Stimulated activated CD8-positive, alpha-beta memory T cell treated with anti-CD3 and anti-CD28 coated beads, Interleukin-4, amount 100 ng/mL, for 1 hour (primary cell): ENCODE results near the gene CEP152.
"Not testable (repeated sequence)": the region's sequence is repeated elsewhere in the genome, so short reads cannot be mapped to it uniquely, and the experiment has no call there.

Experiments used
- DNase-seq, 2 donors: peaks; one replicate each; pipeline ENCODE4 v3.0.0-alpha.2; 2020; ENCODE audit warnings: low read depth in 2 of 2, low spot score in 1 of 2

Gene CEP152

DNA sequence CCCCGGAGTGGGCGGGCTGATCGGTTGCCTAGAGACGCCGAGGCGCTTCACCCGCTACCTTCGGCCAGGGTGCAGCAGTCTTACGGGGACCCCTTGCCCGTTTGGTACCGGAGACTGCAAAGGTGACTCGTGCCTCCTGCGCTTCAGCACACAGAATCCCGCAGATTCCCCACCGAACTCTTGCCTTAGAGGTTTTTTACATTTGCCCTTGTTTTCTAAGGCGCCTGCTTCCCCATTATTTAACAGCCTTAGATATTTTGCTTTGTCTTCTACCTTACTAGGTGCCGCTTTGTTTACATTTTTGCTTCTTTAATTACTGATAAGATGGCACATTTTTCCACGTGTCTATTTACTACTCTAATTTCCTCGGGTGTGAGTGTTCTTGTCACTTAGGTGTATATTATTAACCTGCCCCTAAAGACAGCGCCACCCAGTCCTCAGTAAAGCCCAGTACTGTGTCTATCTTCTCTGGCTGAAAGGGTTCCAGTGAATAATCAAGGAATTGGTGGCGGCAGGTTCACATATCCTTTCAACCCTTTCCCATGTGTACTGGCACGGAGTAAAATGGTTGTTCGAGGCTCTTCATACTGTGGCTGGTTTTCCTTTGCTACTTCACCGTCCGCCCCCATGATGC lies 573 bp upstream of the CEP152 start:
- DNase-seq: peak in 1 of 2 donors; percentile 0

DNA sequence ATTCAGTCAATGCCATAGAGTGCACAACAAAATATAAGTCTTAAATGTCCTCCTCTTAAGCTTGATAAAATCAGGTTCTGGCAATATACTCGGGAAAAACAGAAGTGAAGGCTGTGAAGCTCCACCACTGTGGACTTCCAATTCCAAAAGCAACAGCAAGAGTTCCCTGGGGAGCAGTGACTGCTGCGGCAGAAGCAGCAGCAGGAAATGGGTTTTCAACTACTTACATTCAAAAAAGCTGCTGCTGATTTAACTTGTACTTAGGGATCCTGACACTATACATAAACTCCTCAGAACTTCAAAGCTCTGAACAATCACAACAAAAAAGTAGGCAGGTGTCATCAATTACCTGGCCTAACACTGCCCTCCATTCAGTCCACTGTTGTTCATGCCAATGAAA lies 4.7 kb downstream of the CEP152 start:
- no peak for DNase-seq

DNA sequence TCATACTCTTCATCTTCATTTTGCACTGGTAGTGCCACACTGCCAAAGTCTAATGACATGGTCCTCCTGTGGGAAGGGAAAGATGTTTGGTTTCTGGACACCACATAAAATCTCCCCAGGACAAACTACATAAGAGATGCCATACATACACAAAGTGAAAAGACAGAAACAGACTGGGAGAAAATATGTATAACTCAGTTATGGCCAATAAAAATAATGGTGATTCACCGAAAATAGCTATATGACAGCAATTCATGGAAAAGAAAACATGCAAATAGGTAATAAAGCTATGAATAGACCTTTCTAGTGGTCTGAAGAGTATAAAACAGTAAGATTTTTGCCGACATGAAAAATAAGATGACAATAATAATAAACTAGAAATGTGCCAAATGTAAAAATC lies 5.3 kb downstream of the CEP152 start:
- no peak for DNase-seq

DNA sequence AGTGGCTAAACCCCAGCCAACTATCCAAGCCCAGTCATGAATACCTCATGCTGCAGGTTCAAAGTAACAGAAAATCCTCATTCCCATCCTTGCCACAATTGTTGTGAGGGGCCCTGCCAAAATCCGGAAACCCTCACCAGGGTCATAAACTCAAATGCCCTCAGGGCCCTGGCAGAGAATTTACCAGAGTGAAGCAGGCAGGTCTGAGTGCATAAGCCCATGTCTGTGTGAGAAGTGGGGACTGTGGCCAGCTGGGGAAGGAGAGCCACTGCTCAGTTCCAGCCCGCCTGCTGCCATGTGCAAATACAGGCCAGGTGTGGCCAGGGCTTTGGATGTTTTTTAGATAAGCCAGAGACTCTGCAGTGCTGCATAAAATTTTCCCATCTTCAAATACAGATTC lies 7.0 kb downstream of the CEP152 start:
- DNase-seq: no peak

DNA sequence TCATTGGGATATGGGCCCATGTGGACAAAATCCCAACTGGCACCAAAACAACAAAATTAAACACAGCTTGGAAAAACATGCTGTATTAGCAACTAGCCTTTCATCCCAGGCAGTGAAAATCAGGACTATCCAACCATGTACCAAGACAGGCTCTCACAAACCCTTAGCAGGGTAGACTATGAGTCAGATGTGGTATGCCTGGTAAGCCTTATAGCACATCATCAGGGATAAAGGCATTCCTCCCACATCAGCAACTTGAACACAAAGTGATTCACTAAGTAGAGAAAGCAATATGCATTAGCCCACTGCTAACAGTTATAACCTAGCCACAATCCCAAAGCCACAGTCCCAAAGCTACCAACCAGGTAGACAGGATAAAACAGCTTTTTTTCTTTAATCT lies 8.0 kb downstream of the CEP152 start:
- DNase-seq: no peak

DNA sequence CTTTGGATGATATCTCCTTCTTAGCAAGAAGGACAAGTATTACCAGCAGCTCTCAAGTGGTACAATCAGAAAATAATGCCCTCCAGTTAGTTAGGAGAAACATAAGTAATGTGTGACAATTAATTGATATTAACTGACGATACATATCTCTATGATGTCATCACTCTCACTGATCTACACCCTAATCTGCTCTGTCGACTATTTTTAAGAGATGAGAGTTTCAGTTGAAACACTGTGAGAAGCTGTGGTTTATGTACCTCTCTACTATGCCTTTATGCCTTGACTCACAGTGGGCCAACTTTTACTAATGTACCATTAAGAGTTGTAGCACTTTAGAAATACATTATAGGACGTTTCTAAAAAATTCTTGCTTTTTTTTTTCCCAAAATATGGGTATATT lies 8.6 kb downstream of the CEP152 start:
- DNase-seq: no peak

DNA sequence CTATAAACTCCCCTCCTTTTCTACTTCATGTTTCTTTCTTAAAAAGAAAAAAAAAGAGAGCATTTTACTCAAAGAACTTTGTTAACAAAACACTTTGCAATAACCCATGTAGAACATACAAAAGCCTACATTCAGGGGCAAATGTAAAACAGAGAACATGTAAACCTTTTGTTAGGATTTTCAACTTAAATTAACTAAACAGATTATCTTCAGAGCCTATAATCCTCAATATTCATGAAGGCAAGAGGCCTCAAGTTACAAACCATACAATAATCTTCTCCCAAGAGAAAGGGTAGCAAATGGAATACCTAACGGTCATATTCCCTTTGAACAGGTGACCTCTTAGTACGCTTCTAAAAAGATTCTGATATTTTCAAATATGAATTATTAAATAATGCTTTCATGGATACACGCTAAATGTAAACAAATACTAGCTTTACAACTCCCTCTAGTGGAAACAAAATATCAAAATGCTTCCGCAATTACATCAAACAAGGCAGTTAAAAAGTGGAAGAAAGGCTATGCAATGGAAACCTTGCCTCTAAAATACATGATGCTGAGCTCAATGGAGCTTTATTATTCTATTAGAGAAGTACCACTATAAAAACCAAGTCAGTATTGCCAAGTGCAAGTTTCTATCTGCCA lies 9.9 kb downstream of the CEP152 start:
- no peak for DNase-seq

DNA sequence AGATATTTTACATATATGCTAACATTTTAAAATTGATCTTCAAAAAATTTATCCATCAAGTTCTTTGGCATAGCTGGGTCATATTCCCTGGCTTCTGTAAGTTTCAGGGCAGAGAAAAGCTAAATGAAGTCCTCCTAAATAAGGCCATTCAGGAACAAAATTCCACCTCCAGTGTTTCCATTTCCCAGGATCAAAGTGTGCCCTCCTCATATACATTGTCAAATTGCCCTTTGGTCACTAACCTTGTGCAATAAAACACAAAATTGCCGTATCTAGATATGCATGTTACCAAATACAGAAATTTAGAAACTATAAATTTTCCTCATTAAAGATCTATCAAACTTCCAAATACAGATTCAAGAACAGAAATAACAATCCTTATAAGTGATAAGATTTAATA lies 10.6 kb downstream of the CEP152 start:
- no peak for DNase-seq

DNA sequence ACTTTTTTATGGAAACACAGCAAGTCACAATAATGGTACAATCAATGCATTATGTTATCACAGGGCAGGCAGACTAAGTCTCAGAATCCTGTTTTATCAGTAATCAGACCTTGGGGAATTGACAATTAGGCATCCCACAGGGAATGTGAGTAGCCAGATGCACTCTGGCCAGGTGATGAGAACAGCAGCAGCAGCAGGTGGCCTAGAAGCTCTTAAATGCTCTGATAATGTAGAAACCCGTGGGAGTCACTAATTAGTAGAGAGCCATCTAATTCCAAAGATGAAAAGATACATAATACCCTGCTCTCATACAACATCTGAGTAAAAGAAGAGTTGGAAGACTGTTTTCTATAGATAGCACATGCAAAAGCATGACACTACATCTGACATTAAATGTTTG lies 12.6 kb downstream of the CEP152 start:
- DNase-seq: no peak

DNA sequence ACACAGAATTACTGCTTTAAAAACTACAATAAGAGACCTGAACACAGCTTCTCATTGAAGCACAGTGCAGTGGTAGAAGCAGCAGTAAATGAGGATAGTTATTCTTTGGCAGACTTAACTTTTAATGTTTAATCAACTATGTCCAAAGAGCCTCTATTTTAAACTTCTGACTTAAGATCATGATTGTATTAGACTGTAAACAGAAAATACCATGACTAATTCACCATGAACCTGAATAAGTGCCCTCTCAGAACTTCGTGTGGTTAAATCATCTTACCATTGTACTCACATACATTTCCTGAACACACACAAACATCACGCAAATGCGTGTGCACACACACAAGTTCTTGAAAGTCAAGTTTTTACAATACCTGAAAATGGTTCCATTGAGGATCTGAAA lies 13.9 kb downstream of the CEP152 start:
- no peak for DNase-seq

DNA sequence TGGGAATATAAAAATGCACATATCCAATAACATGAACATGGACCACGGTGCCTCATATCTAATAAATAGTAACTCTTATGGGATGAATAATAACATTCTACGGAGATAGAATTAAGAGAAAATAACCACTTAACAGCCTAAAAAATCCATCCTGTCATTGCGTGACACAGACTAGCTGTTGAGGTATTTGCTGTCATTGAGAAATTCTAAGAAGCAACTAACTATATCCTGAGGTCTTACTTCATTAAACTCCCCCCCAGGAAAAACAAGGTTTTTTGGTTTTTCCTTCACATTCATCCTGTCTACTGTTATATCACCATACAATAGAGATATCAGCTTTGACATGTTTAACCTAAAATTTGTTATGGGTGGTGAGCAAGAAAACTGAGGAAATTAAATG lies 14.3 kb downstream of the CEP152 start:
- no peak for DNase-seq

DNA sequence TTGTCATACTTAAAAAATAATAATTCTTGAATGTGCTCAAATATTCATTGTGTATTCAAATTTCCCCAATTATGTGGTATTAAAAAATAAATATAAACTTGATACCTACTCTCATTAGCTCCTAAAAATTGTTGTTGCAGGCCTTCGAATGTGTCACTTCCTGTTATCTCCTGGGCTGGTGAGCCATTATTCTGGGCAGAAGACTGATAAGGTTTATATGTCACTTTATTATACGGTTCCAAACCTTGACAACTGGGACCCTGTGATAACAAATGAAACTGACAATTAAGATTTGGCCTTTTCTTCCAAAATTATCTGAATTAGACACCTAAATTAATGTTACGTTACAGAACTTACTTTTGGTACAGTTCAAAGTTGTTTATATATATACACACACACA lies 15.0 kb downstream of the CEP152 start:
- DNase-seq: no peak

DNA sequence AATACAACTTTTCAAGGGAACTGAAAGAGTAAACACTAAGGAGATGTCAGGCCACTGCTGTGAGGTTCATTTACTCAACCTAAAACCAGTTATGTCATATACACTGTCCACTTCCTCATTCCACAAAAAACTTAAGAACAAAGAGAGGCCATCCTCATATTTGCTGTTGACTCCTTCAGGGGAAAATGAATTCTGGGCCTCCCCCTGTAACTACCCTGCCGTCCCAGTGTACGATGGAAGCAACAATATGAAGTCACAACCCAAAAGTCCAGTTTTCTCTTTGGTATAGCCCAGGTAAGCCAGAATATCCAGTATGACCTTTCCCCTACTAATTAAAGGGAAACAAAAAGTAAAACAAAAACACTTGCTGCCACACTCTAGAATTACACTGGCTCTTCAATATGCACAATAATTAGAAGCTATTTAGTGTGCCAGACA lies 16.2 kb downstream of the CEP152 start:
- DNase-seq: no peak

DNA sequence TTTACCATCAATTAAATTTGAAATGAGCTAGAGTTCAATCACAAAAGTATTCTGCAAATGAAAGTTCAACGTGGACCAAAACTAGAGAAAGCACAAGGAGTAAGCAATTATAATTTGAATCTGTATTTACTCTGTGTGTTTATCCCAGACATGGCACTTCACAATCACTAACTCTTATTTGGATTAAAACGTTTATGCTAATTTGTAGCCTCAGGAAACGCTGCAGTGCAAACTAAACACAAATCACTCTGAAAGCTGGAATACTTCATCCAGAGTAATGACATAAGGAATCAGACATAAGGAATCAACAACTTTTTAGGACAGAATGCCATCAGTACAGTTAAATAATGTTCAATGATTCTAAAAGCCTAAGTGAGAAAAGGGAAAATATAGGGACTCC lies 18.5 kb downstream of the CEP152 start:
- DNase-seq: no peak

DNA sequence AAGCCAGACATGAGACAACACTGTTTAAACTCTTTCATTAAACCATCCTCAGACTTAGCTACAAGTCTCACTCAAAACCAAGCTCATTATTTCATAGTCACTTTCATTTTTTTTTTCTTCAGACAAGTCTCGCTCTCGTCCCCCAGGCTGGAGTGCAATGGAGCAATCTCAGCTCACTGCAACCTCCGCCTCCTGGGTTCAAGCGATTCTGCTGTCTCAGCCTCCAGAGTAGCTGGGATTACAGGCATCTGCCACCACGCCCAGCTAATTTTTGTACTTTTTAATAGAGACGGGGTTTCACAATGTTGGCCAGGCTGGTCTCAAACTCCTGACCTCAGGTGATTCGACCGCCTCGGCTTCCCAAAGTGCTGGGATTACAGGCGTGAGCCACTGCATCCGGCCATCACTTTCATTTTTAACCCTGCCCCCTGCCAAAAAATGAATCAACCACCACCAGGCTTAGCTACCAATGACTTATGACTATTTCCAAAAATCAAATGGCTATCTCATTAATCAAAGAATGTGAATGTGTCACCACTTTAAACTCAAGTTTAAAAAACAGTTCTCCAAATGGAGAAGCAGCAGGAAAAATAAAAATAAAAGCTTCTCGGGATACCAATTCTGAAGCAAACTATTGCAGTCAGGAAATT lies 20.3 kb downstream of the CEP152 start:
- not testable (repeated sequence) for DNase-seq

DNA sequence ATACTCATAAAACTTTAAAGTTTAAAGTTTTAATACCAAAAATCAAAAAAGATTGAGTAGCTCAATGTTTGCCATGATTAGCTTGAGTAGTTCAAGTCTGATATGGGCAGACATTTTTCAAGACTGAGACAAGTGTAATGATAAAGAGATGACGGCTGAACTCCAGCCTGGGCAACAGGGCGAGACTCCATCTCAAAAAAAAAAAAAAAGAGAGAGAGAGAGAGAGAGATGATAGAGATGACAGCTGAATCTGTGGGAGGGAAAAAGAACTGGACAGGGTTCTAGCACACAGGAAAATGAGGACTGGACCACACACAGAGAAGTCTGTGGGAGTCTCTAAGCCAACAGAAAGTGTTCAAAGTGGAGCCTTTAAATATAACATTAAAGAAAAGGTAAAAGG lies 25.2 kb downstream of the CEP152 start:
- no peak for DNase-seq

DNA sequence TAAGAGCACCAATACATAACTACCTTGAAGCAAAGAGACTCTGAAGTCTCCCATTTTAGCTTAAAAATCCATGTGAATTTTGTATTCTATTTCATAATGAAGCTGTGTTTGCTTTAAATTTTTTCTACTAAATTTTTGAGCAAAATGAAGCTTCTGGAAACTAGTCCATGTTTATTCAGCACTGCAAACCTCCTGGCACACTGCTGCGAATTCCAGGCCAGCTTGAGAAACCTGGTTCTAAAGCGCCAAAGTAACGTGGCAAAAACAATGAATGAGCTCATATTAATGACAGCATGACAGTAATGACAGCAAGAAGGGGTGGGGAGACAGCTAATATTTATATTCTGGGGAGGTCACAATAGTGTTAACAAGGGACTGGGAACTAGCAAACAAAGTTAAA lies 25.7 kb downstream of the CEP152 start:
- DNase-seq: no peak

DNA sequence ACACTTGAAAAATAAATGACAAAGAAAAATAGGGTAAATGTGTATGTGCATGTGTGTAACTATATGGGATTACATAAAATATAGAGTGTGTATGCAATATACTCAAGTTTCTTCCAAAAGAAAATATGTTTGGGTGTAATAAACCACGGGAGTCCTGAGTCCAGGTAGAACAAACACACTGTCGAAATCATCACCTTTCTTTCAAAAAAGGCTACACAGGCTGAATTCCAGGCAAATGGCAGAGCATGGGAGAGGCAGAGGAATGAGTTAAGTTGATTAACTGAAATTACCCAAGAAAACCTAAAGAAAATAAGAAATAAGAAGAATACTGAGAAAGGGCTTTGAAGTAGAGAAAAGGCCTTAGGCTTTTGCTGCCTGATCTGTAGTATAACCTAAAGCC lies 26.1 kb downstream of the CEP152 start:
- DNase-seq: no peak

DNA sequence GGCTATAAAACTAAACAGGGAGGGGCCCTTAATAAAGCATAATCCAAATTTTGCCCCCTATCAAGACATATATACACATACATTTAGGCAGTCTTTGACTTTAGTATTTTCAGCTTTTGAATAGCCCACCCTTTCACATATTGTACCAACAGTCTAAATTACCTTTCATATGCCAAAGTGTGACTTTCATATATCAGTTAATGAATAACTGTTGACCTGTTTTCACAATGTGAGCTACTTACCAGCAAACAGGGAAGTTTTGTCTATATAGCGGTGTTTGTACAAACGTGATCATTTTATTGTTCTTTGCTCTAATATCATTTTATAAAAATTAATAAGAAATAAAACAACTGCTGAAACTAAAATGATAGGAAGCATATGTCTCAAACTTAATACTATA lies 28.0 kb downstream of the CEP152 start:
- no peak for DNase-seq

DNA sequence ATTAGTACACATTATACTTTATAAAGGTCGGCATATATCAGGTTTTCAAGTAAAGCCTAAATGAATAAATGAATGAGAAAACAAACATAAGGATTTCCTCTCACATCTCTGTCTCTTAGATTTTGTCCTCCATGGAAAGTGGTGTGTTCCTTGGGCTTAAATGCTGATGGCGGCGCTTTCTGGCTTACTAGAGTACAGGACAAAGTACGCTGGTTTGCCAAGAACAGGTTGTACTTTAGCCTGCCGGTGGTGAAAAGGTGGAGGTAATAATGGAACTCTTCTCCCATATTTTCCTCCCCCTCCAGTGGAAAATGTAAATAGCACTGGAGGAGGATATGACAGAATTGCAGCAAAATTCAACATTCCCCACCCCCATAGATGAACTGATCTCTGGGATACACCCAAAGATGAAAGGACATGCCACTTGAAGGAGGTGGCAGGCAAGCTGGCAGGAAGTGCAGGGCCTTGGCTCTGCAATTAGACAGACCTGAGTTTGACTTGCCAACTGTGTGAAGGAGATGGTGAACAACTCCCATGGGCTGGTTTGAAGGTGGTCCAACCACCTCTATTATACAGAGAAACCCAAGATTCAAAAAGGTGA lies 29.3 kb downstream of the CEP152 start:
- no peak for DNase-seq

DNA sequence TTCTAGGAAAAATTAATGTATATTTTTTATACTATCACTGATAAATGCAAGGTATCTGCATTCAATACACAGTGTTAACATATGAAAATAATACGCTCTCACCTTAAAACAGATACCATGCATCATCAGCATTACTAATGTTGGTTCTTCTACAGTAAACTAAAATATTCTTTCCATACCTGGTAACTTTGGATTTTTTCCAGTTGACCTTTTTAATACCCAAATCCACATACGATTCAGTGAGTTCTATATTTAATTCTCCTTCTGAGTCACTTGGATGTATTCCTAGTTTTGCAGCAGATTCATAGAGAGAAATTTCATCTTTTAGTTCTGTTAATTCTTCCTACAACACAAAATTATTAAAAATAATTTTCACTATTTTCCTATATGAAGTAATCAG lies 29.9 kb downstream of the CEP152 start:
- DNase-seq: no peak

DNA sequence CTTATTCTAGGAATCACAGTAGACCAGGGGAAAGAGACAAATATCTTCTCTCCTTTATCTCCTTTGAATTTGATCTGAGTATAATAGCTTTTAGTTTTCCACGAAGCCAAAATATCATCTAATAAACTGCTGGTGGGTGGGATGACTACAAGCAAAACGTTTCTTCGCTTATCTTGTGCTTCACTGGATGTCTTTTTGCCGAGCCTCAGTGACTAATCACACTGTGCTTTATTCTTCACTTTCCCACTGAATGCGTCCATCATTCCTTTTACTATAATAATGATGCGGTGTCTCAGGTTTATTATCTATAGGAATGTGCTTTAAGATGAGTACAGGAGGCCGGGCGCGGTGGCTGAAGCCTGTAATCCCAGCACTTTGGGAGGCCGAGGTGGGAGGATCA lies 32.5 kb downstream of the CEP152 start:
- no peak for DNase-seq
